Measurements from ENCODE around the gene CFAP58.

Gene CFAP58

GRCh38 chr10:104374591-104374990 is 21.0 kb downstream of the CFAP58 start:
- no peak for DNase-seq

GRCh38 chr10:104376784-104377300 is 23.2 kb downstream of the CFAP58 start:
- no peak for DNase-seq

- DNase-seq, result no peak
Measured at GRCh38 chr10:104380336-104380735, 26.7 kb downstream of the CFAP58 start.

DNA sequence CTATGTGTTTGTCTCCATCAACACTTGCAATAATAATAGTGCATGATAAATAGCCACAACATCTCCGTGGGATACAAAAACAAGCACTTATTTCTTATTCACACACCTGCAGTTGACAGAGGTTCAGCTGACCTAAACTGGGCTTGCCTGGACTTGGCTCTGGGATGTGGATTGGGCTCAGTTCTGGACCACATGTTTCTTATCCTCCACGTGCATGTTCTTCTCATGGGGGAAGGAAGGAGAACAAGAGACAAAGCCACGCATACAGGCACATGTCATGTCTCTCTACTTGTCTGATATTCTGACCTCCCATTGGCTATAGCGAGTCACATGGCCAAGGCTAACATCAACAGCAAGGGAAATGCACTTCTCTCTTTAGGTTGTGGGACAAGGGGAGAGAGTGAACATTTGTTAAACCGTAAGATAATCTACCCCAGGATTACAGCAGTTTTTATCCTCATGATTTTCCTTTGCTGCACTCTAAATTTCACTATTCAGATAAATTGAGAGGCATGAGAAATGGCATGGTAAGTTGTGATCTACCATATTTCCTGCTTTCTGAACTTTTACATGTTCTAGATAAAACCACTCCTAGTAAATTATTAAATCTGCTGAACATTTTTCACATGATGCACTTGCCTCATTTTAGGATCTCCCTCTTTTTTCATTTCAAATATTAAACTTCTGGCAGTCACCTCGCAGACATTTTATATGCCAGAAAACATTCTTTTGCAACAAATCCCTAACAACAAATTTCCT is 33.7 kb downstream of the CFAP58 start:
- no peak for DNase-seq

- no peak for DNase-seq
Measured at GRCh38 chr10:104388830-104389229, 35.2 kb downstream of the CFAP58 start.

- no peak for DNase-seq
Measured at GRCh38 chr10:104391150-104391968, 37.7 kb downstream of the CFAP58 start.

DNA sequence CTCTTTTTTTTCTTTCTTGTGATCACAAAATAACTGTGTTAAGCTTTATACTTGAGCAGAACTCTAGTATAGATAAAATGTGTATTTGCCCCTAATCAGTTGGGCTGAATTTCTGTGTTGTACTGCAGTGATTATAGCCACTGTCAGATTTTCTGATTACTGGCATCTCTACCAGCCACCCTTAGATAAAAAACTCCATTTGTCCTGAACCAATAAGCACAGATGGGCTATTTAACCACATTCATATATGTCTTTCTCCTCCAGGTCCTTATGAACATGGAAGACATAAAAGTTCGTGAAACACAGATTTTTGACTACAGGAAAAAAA is 38.3 kb downstream of the CFAP58 start:
- DNase-seq, result no peak

GRCh38 chr10:104393387-104393786 is 39.8 kb downstream of the CFAP58 start:
- DNase-seq, result no peak

- DNase-seq, result no peak
Measured at GRCh38 chr10:104396581-104396980, 42.9 kb downstream of the CFAP58 start.

GRCh38 chr10:104403636-104404035 is 50.0 kb downstream of the CFAP58 start:
- DNase-seq, result no peak

GRCh38 chr10:104406715-104407650 is 53.4 kb downstream of the CFAP58 start:
- no peak for DNase-seq

GRCh38 chr10:104413528-104413927 is 59.9 kb downstream of the CFAP58 start:
- DNase-seq, result no peak

GRCh38 chr10:104415526-104416165 is 62.0 kb downstream of the CFAP58 start:
- DNase-seq, result no peak

DNA sequence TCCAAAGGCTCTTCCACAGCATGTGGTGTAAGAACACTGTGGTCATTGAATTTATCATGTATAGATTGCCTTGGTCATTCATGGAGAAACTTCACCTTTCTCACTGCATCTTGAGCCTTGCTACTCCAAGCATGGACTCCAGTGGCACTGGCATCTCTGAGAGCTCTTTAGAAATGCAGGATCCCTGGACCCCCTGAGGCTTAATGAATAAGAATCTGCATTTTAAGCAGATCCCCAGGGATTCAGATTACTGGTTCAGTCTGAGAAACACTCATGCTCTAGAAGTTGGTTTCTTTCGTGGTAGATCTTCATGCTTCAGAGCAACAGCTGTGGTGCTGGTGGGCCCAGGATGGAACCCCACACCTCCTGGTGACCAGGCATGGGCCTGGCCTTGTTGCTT is 63.2 kb downstream of the CFAP58 start:
- no peak for DNase-seq

- no peak for DNase-seq
Measured at GRCh38 chr10:104417637-104418292, 64.1 kb downstream of the CFAP58 start.

DNA sequence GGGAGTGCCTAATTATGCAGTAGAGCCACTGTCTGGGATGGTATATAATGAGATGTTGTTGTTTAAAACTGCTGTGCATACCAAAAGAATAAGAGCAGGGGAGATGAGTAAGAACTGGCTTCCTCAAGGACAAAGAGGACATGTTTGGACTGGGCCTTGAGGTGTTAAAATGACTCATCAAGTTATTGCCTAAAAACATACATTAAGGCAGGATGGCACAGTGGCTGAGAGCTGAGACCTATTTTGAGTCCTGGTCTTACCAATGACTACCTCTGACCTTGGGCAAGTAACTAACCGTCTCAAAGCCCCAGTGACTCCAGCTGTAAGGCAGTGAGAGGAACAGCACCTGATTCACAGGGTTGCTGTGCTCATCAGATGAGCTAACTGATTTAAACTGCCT is 71.1 kb downstream of the CFAP58 start:
- no peak for DNase-seq

DNA sequence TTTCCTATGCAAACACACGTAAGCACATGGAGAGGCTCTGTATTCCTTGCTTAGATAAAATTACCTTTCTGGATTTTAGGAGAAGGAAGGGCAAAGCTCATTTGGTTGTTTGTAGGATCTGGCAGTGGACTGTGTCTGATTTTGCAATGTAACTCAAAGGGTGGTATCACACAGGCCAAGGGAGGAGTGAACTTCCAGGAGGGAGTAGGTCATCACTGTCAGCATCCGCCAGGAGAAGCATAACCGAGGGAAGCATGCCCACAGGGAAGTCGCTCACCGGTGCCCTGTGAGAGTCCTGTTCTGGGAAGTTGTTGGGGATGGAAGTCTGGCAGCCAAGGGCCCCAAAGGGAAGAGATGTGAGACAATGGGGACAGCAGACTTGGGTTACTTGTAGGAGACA is 74.4 kb downstream of the CFAP58 start:
- no peak for DNase-seq

GRCh38 chr10:104429846-104430245 is 76.2 kb downstream of the CFAP58 start:
- DNase-seq, result no peak

DNA sequence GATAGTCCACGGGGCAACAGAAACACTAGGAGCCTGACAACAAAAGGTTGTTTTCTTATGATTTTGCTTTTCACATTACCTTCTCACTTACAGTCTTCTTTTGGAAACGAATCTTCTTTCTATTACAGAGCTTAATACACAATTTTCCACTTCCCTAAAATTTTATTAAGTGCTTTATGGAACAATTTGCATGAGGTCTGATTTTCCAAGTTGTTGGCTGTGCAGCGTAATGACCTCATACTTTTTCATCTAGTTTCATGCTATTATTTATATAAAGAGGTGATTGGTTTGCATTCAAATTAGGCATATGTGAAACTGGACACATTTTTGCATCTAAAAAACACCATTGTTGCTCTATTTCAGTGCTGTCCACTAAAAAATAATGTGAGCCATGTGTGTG is 76.7 kb downstream of the CFAP58 start:
- DNase-seq, result no peak

GRCh38 chr10:104433669-104434068 is 80.0 kb downstream of the CFAP58 start:
- DNase-seq, result no peak

DNA sequence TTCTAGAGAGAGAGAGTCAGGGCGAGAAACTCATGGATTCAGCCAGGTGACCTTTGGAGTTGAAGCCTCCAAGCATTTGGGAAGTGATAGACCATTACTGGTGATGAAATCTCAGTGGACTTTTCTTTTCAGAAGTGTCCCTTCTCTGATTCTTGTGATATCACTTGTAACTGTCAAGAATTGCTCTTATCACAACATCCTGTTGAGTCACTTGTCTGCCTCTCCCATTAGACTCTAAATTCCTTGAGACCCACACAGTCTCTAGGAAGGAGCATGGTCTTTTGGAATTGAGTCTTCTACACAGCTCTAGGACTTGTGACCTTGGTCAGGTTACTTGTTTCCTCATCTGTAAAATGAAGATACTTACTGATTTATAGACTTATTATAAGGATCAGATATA is 81.0 kb downstream of the CFAP58 start:
- DNase-seq, result no peak

- DNase-seq, result no peak
Measured at GRCh38 chr10:104435822-104436221, 82.2 kb downstream of the CFAP58 start.

Measured in NCI-H2029 (cell line).